Measurements from ENCODE around the gene EFNA3. TPM values are rescaled to one million over a fixed set of nuclear protein-coding genes. Genes with fewer than 3 reads are reported as not detected.
A peak's percentile ranks its signal among the peaks of the same experiment; 100 is the strongest.

Gene EFNA3
- total RNA-seq, 4 donors from 2014 or later, result 0.91 to 1.7 (median 1.7) TPM; not detected in 1

DNA sequence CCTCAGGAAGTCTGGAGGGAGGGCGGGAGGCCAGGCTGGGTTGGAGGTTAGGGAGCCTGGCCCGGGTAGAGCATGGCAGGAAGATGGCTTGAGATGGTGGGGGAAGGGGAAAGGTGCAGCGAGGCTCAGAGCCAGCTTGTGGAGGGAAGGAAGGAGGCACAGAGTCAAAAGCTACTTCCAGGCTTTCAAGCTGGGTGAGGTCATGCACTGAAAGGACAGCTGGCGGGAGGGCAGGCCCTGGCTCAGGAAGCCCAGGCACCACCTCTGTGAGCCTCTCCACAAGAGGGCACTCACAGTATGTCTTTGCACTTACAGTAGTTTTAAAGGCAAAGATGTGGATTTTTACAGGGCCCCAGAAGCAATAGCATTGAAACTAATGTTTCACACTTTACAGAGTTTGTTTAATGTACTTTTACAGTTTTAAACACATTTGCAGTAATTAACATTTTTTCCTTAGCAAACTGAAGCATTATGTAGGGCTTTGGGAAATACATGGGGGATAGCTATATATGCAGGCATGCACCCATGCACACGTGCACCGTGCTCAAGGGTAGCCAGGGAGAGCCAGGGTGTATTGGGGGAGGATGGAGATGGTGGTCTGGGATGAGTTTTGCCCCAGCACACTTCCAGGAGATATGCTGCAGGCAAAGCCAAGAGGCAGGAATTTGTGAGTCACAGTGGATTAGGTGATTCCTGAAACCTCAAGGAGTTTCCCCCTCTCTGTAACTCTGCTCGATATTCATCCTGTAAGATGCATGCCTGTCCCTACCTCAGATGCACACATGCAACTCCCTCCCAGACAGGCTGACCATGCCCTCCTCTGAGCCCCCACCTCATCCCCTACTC lies 33.6 kb upstream of the EFNA3 start:
- DNase-seq (ENCODE audit: extremely low spot score), result no peak
- Histone ChIP-seq H3K4me3 (no peak overlapping the region), H3K27me3 (no peaks in the 10 kb centered on the region), H3K4me1 (peaks cover 11 to 20% (median 17%) of the 10 kb centered on the region in 4 donors), H3K9me3 (no peaks in the 10 kb centered on the region), H3K36me3 (no peaks in the 10 kb centered on the region), H3K27ac (replicated peaks in 1 of 4) (no peak overlapping the region)
- TF ChIP-seq POLR2AphosphoS5 (IDR thresholded peaks at IDR 0.05), result peak in 1 of 2 donors; percentile 63
- no peak for TF ChIP-seq POLR2A (IDR thresholded peaks at IDR 0.05; ENCODE audit: low read depth)
- TF ChIP-seq, protein P1, sequence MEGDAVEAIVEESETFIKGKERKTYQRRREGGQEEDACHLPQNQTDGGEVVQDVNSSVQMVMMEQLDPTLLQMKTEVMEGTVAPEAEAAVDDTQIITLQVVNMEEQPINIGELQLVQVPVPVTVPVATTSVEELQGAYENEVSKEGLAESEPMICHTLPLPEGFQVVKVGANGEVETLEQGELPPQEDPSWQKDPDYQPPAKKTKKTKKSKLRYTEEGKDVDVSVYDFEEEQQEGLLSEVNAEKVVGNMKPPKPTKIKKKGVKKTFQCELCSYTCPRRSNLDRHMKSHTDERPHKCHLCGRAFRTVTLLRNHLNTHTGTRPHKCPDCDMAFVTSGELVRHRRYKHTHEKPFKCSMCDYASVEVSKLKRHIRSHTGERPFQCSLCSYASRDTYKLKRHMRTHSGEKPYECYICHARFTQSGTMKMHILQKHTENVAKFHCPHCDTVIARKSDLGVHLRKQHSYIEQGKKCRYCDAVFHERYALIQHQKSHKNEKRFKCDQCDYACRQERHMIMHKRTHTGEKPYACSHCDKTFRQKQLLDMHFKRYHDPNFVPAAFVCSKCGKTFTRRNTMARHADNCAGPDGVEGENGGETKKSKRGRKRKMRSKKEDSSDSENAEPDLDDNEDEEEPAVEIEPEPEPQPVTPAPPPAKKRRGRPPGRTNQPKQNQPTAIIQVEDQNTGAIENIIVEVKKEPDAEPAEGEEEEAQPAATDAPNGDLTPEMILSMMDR (IDR thresholded peaks at IDR 0.05), result peak; percentile 77 to 88 (median 79)
- TF ChIP-seq EP300 (IDR thresholded peaks at IDR 0.05), result no peak
- 55% methylated on average over 7 of the region's 7 CpGs for WGBS
- intact Hi-C loops (cut with DNase I), result loop anchor here (2.0 kb wide), 1 partner anchor 40 kb away; no protein-coding TSS in a partner anchor

DNA sequence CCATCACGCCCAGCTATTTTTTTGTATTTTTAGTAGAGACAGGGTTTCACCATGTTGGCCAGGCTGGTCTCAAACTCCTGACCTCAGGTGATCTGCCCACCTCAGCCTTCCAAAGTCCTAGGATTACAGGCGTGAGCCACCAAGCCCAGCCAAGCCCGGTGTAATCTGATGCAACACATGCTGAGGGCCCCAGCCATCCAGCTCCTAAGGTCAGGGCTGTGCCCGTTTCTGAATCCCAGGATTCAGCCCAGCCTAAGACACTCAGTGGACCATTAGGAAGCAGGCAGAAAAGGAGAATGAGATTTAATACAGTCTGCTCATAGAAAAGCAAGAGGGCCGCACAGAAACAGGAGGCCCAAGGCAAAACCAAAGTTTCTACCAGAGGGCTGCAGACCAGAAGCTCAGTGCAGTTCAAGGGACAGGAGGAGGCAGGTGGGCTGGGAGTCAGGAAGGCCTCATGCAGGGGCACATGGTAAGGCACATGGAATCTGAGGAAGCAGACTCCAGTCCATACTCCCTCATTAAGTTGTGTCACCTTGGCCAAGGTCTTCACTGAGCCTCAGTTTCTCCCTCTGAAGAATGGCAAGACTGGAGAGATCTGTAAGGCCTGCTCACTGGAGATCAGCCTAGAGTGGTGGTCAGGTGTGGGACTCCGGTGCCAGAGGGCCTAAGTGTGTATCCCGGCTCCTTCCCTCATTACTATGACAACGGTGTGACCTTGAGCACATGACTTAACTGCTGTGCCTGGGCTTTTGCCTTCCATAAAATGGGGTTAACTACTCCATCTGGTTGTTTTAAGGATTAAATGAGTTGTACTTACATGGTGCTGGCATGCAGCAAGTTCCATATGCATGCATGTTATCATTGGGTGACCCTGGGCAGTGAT lies 29.9 kb upstream of the EFNA3 start:
- Histone ChIP-seq H3K36me3 (peaks cover 0 to 6% (median 2%) of the 10 kb centered on the region in 4 donors), H3K9me3 (no peaks in the 10 kb centered on the region), H3K4me1 (peaks cover 20 to 48% (median 41%) of the 10 kb centered on the region in 4 donors), H3K27me3 (no peaks in the 10 kb centered on the region), H3K4me3 (no peak overlapping the region), H3K27ac (replicated peaks in 1 of 4) (no peak overlapping the region)
- no peak for DNase-seq (ENCODE audit: extremely low spot score)
- 91% methylated on average over 6 of the region's 8 CpGs for WGBS
- intact Hi-C loops (cut with DNase I), result no loop called here
- TF ChIP-seq POLR2A (IDR thresholded peaks at IDR 0.05; ENCODE audit: low read depth), result no peak
- no peak for TF ChIP-seq POLR2AphosphoS5 (IDR thresholded peaks at IDR 0.05)
- TF ChIP-seq, protein P1 (IDR thresholded peaks at IDR 0.05), result no peak
- no peak for TF ChIP-seq EP300 (IDR thresholded peaks at IDR 0.05)

DNA sequence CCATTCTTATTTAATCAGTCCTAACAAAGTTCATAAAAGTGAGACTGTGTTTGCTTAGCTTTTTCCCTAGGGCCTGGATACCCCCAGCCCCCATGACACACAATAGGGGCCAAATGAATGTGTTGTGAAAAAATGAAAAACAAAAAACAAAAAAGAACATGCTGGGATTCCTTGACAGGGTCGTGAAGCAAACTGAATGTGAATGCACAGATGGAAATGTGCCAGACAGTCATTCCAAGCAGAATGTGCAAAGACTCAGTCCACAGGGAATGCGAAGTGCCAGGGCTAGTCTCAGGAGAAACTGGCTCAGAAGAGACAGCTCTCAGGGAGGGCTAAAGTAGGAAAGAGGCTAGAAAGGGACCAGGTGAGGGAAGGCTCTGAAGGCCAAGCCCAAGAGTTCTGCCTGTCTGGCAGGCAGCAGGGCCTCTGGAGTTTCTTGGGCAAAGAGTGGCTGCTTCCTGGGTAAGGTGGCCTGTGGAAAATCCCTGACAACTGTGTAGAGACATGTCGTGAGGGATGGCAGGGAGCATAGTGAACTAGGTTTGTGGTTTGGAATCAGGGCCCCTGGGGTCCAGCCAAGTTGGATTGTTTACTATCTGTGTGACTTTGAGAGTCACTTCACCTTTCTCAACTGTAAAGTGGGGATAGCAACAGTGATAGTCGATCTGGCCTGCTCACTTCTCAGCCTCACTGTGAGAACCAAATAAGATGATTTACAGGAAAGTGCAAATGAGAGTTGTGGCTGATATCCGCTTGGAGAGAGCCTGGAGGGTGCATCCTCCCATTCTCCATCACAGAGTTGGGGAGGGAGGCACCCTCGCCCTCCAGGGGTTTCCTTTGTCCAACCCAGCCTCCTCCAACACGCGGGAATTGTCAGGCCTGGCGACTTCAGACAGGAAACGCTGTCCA lies 28.7 kb upstream of the EFNA3 start:
- 21% methylated on average over 8 of the region's 10 CpGs for WGBS

More for the DNA sequence above, 28.7 kb upstream of the EFNA3 start:
- no peaks in the 10 kb centered on the region for H3K9me3 ChIP-seq
- H3K4me1 ChIP-seq, result peaks cover 24 to 51% (median 41%) of the 10 kb centered on the region in 4 donors
- H3K27ac ChIP-seq (replicated peaks in 1 of 4), result peak overlapping the region; percentile 87 to 93 (median 90)
- H3K36me3 ChIP-seq, result peaks cover 10 to 18% (median 14%) of the 10 kb centered on the region in 4 donors
- intact Hi-C loops (cut with DNase I), result no loop called here
- peak overlapping the region; percentile 74 to 83 (median 76) for H3K4me3 ChIP-seq
- TF ChIP-seq EP300 (IDR thresholded peaks at IDR 0.05), result no peak
- TF ChIP-seq POLR2A (IDR thresholded peaks at IDR 0.05; ENCODE audit: low read depth), result no peak
- TF ChIP-seq POLR2AphosphoS5 (IDR thresholded peaks at IDR 0.05), result no peak
- TF ChIP-seq, protein P1 (IDR thresholded peaks at IDR 0.05), result no peak
- H3K27me3 ChIP-seq, result no peaks in the 10 kb centered on the region
- DNase-seq (ENCODE audit: extremely low spot score), result no peak

Measured in esophagus muscularis mucosa (tissue), 4 donors.